Endometrial microvascular endothelial cells (primary cell): ENCODE measurements around the gene WWOX. TPM values are rescaled to one million over a fixed set of nuclear protein-coding genes. Genes with fewer than 3 reads are reported as not detected.
"Not testable (repeated sequence)": the region's sequence is repeated elsewhere in the genome, so short reads cannot be mapped to it uniquely, and the experiment has no call there.

Experiments
- in situ Hi-C: cut with HindIII; loops from 2 replicates; pipeline ENCODE4 v1.10.0; 2017; ENCODE audit warnings: low sequenced_read_pairs, low pct_unique_long_range_greater_than_20kb; ENCODE audit errors: inconsistent ontology term
- total RNA-seq: library from RNA; depleted of rRNA; stranded (reverse); fragments of >200 nt; gene quantifications from one replicate; pipeline ENCODE4 v1.2.3, GENCODE V29; 2015; ENCODE audit errors: inconsistent ontology term

The WWOX gene
- total RNA-seq, 1 donor from 2014 or later, result 6.4 TPM

GRCh38 chr16:79212114-79212791 lies 1112.8 kb downstream of the WWOX start:
- in situ Hi-C loops, result no loop called here

DNA sequence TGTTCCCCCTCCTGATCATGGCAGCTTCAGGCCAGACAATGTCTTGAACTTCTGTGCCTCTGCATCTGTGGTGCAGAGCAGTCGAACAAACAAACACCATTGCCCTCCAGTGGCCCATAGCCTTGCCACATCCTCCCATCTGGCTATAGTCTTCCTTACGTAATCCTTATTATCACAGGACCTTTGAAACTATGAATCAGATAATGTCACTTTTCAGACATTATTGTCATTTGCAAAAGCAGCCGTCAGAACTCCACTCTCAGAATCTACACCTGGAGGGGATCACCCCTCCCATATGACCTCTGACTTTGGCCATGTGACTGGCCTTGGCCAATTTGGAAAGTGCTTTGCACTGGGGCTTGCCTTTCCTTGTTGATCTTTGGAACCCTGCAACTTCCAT lies 1113.8 kb downstream of the WWOX start:
- in situ Hi-C loops, result no loop called here

GRCh38 chr16:79215289-79215688 lies 1115.8 kb downstream of the WWOX start:
- in situ Hi-C loops, result no loop called here

DNA sequence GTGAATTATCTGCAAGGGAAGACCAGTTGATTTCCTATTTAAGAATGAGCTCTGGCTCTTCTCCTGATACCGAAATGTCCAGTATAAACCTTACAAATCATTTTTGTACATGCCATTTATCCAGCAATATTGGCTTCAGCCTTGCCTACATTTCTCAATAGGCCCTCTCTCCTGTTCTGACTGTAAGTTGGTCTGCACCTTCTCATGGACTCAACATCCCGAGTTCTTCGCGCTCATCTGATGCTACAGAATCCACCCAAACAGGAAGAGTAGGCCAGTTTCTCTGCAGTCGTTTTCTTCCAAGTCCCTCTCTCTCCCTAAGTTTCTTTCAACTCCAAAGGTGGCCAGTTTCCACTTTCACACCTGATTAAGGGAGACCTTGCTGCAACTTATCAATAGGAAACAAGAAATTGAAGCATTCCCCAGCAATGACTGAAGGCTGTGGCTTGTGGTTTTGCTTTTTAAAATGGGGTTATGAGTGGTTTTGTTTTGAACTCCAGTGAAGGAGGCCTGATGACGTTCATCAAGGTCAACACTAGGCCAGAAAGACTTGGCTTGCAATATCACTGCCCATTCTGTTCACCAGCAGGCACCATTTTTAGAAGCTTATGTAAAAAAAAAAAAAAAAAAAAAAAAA lies 1118.0 kb downstream of the WWOX start:
- in situ Hi-C loops, result no loop called here

DNA sequence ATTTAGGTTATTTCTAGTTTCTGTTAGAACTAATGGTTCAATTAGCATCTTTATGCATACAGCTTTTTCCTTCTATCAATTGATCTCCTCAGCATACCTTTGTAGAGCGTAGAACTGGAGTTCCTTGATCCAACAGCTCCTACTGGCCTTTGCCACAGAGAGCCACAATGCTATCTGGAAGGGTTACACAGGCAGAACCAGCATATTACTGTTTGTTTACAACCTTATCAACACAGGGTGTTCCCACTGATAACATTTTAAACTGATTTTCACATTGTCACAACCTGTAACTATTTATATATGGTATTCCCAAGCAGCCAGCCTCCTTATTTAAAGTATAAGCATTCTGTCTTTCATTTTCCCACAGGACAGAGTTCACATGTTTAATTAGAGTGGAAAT lies 1118.9 kb downstream of the WWOX start:
- in situ Hi-C loops, result no loop called here

GRCh38 chr16:79225994-79226393 lies 1126.5 kb downstream of the WWOX start:
- in situ Hi-C loops, result not testable (repeated sequence)

DNA sequence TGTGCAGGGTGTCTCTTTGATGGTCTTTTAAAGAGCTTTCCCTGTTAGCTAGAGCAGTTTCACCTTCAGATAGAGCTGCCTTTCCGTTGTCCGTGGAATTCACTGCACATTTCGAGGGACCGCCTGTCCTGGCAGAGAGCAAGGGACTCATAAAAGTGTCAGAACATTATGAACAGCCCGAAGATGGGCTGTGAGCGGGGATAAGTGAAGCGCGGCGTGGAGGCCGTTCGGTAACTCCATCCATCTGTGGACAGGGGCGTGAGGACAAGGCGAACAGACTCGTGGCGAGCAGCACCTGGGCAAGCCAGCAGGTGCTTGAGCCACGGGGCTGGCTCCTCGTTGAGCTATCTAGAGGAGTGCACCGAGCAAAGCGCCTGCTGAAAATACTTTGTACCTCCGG lies 1129.9 kb downstream of the WWOX start:
- in situ Hi-C loops, result no loop called here

DNA sequence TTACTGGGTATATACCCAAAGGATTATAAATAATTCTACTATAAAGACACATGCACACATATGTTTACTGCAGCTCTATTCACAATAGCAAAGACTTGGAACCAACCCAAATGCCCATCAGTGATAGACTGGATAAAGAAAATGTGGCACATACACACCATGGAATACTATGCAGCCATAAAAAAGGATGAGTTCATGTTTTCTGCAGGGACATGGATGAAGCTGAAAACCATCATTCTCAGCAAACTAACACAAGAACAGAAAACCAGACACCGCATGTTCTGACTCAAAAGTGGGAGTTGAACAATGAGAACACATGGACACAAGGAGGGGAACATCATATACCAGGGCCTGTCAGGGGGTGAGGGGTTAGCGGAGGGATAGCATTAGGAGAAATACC lies 1146.2 kb downstream of the WWOX start:
- in situ Hi-C loops, result not testable (repeated sequence)

GRCh38 chr16:79247386-79247785 lies 1147.9 kb downstream of the WWOX start:
- in situ Hi-C loops, result no loop called here

- in situ Hi-C loops, result no loop called here
Observed at GRCh38 chr16:79248351-79248750, 1148.9 kb downstream of the WWOX start.

GRCh38 chr16:79250502-79251098 lies 1151.1 kb downstream of the WWOX start:
- in situ Hi-C loops, result no loop called here

- in situ Hi-C loops, result no loop called here
Observed at GRCh38 chr16:79253100-79253631, 1153.7 kb downstream of the WWOX start.

- in situ Hi-C loops, result no loop called here
Observed at GRCh38 chr16:79257953-79258490, 1158.6 kb downstream of the WWOX start.

DNA sequence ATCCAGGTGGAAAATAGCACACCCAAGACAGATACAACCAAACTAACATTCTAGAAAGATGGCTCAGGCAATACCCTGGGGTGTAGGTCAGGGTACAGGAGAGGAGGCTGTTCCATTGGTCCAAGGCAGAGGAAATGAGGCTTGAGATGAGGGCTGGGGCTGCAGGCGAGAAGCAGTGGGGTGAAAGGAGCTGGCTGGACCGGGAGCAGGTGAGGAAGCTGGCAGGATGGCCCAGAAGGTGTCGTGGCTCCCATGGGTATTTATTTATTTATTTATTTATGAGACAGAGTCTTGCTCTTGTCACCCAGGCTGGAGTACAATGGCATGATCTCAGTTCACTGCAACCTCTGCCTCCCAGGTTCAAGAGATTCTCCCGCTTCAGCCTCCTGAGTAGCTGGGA lies 1161.4 kb downstream of the WWOX start:
- in situ Hi-C loops, result not testable (repeated sequence)

DNA sequence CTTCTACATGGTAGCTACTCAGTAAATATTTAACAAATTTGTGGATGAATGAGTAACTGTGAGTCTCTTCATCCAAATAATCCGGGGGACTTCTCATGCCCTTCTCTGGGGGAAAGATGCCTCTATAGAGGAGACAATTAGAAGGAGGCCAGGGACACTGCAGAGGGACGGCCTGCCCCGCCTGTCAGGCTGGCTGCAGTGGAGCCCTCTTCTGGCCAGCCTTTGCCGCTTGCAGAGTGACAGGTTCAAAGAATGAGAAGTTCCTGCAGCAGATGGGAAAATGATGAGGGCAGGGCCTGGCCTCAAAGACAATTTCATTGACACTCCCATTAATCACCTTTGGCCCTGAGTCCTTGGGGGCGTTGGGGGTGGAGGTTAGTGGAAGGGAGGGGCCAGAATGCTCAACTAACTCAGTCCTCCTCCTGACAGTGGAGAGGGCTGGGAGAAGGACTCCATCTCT lies 1162.1 kb downstream of the WWOX start:
- in situ Hi-C loops, result no loop called here

DNA sequence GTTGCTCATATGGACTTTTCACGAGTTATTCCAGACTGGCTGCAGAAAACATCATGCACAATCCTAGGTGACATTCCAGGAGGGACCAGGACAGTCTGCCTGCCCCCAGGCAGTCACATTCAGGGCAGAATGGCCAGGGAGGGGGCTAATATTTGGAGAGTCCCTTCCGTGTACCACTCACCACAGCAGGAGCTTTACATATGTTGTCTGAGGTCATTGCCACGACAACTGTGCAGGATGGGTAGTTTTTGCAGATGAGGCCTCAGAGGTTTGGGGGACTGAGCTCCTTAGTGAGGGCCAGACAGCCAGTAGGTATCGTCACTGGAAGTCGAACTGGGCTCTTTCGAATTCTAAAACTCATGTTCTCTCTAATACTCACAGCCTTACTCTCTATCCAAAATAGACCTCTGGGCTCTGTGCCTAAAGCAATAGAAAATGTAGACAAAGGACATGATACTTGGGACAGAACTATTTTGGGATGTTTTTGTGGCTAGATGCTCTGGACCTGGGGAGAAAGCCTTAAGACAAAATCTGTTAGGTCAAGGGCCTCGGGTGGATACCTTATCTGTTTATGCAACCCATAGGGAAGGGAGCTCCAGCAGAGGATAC lies 1162.6 kb downstream of the WWOX start:
- in situ Hi-C loops, result no loop called here
